HG02840 (cell line): ENCODE results near the gene CAND2.
"Not testable (repeated sequence)": the region's sequence is repeated elsewhere in the genome, so short reads cannot be mapped to it uniquely, and the experiment has no call there.

Experiments
- ATAC-seq: cut with Tn5 transposase; IDR thresholded peaks from one replicate; pipeline ENCODE4 v1.9.1; 2021; ENCODE audit warnings: mild to moderate bottlenecking, moderate library complexity, moderate number of reproducible peaks; ENCODE audit not compliant: unreplicated experiment, low FRiP score

CAND2 gene

GRCh38 chr3:12769761-12770160 is 26.7 kb upstream of the CAND2 start:
- no peak for ATAC-seq

GRCh38 chr3:12771236-12771635 is 25.2 kb upstream of the CAND2 start:
- ATAC-seq: no peak

GRCh38 chr3:12772462-12772861 is 24.0 kb upstream of the CAND2 start:
- no peak for ATAC-seq

GRCh38 chr3:12773030-12773709 is 23.3 kb upstream of the CAND2 start:
- no peak for ATAC-seq

GRCh38 chr3:12773710-12774086 is 22.8 kb upstream of the CAND2 start:
- ATAC-seq: no peak

GRCh38 chr3:12774619-12775018 is 21.9 kb upstream of the CAND2 start:
- ATAC-seq: no peak

- ATAC-seq: no peak
Measured at GRCh38 chr3:12775226-12775625, 21.3 kb upstream of the CAND2 start.

GRCh38 chr3:12775970-12776369 is 20.5 kb upstream of the CAND2 start:
- ATAC-seq: not testable (repeated sequence)

GRCh38 chr3:12777171-12777570 is 19.3 kb upstream of the CAND2 start:
- ATAC-seq: no peak

GRCh38 chr3:12780751-12781150 is 15.7 kb upstream of the CAND2 start:
- ATAC-seq: no peak

- no peak for ATAC-seq
Measured at GRCh38 chr3:12782172-12782815, 14.2 kb upstream of the CAND2 start.

GRCh38 chr3:12785096-12785495 is 11.4 kb upstream of the CAND2 start:
- no peak for ATAC-seq

- ATAC-seq: not testable (repeated sequence)
Measured at GRCh38 chr3:12787346-12787745, 9.1 kb upstream of the CAND2 start.

- not testable (repeated sequence) for ATAC-seq
Measured at GRCh38 chr3:12787967-12788690, 8.4 kb upstream of the CAND2 start.

- ATAC-seq: no peak
Measured at GRCh38 chr3:12791430-12791829, 5.0 kb upstream of the CAND2 start.

- ATAC-seq: no peak
Measured at GRCh38 chr3:12793701-12794100, 2.8 kb upstream of the CAND2 start.

GRCh38 chr3:12797124-12797891 is 828 bp downstream of the CAND2 start:
- ATAC-seq: no peak

GRCh38 chr3:12797892-12798558 is 1.5 kb downstream of the CAND2 start:
- ATAC-seq: no peak

- ATAC-seq: no peak
Measured at GRCh38 chr3:12798559-12799179, 2.2 kb downstream of the CAND2 start.
